Placental pericyte (primary cell): ENCODE results near the gene RBBP7. TPM values are rescaled to one million over a fixed set of nuclear protein-coding genes. Genes with fewer than 3 reads are reported as not detected.

Experiments
- small RNA-seq: library from RNA; depleted of rRNA; stranded (forward); fragments of <200 nt; gene quantifications from one replicate; pipeline ENCODE3, GENCODE V24; 2012; ENCODE audit warnings: low replicate concordance
- total RNA-seq: library from RNA; depleted of rRNA; stranded (reverse); fragments of >200 nt; gene quantifications from 2 replicates; pipeline ENCODE4 v1.2.3, GENCODE V29; 2012

The RBBP7 gene
- 101 and 118 TPM in 2 replicates for total RNA-seq

DNA sequence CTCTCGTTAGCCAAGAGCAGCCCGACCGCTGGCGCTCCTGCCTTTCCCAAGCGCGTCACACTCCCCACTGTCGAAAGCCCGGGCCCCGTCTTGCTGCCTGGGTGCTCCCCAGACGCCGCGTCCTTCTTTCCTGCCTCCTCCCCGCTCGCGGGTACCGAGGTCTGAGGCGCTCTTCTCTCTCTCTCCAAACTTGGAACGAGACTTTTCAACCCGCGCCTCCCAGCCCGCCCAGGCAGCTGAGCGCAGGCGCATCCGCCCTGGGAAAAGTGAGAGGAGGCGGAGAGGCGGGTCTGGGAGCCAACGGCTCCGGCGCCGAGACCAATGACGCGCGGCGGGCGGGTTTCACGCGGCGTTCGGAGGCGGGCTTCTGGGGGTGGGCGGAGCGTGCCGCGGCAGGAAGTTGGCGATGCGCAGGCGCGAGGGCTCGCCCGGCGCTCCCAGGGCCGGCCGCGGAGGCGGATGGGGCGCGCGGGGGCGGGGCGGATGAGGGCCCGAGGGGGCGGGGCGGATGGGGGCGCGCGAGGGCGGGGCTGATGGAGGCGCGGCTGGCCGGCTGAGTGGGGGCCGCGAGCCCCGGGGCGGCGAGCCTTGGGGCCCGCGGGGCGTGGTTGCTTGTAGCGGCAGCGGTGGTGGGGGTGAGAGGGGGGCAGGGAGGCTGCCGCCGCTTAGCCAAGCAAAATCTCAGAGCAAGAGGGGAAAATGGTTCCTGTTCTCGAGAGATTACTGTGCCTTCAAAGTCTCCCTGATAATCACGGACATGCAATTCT lies at the start of gene RBBP7:
RBBP7 (minus strand) TSS at position 268 of the 767 bp plus-strand sequence. CDS start 309 bp downstream, outside the sequence.

Small RNA genes lying within 50 kb of the gene (small RNA-seq; reads per million reads assigned to genes)
- gene RF00019 = not detected
- gene RNU4-6P = 0.13 reads per million
- gene RPL12P49 = not detected

Other genes with a start within 250 kb of the RBBP7 start
- gene S100G, start 220.2 kb downstream of the RBBP7 start, total RNA-seq = not detected in 2 replicates
- 5.3 and 13.9 TPM in 2 replicates for gene CTPS2, start 157.7 kb downstream of the RBBP7 start, total RNA-seq
- 28.2 and 37.8 TPM in 2 replicates for gene SYAP1, start 150.8 kb downstream of the RBBP7 start, total RNA-seq
- gene TXLNG, start 83.9 kb downstream of the RBBP7 start, total RNA-seq = 8.6 and 14.2 TPM in 2 replicates
- gene REPS2, start 76.3 kb upstream of the RBBP7 start, total RNA-seq = 0.14 and 0.66 TPM in 2 replicates